ENCODE results near the gene CKMT1B.
"Not testable (repeated sequence)": the region's sequence is repeated elsewhere in the genome, so short reads cannot be mapped to it uniquely, and the experiment has no call there.

The CKMT1B gene

DNA sequence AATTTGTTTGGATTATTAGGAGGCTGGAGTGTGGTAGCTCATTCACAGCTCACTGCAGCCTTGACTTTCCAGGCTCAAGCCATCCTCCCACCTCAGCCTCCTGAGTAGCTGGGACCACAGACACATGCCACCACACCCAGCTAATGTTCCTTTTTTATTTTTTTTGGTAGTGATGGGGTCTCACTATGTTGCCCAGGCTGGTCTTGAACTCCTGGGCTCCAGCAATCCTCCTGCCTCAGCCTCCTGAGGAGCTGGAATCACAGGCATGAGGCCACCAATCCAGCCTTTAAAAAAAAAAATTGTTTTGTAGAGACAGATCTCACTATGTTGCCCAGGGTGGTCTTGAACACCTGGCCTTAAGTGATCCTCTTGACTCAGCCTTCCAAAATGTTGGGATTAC is 33.1 kb downstream of the CKMT1B start:
- not testable (repeated sequence) for DNase-seq (ENCODE audit: low spot score); FAIRE-seq

GRCh38 chr15:43638464-43639204 is 44.8 kb downstream of the CKMT1B start:
- not testable (repeated sequence) for FAIRE-seq; DNase-seq (ENCODE audit: low spot score)
